Measurements from ENCODE around the gene ZNF83.

GRCh38 chr19:52621376-52621775, 16.8 kb downstream of the ZNF83 start:
- TF ChIP-seq CTCF (IDR thresholded peaks at IDR 0.05 in 8 of 11, conservative IDR thresholded peaks at IDR 0.05 in 3 of 11) (no peak), POLR2A (IDR thresholded peaks at IDR 0.05) (no peak), POLR2AphosphoS5 (IDR thresholded peaks at IDR 0.05) (no peak)

Measured in spleen (tissue), 7 donors.